ENCODE results near the gene VTI1A. TPM values are rescaled to one million over a fixed set of nuclear protein-coding genes. Genes with fewer than 3 reads are reported as not detected.

Gene VTI1A
- total and polyA plus RNA-seq, 2 of the 4 experiments (the other 2 are of a cell fraction) = 9.7 to 24.9 TPM

DNA sequence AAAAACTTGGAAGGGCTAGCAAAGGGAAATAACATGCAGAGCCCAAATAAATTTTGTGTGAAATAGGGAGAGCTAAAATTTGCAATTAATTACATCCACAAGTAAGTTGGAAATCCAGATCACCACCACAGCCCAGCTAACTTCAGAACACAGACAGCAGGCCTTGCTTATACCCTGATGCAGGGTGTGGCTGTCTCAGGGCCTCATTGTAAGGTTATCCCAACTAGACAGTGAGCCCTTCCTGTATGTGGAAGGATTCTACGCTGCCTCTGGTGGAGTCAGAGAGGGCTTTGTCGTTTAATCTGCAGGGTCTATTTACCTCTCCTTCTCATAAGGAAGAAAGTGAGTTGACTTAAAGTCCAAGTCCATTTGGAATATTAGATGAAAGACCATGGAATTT lies 322.1 kb downstream of the VTI1A start:
- no peaks in the 10 kb centered on the region for H3K9me3 ChIP-seq (ENCODE audit: control insufficient read depth, insufficient read depth, low read length)
- no peak for ATAC-seq (ENCODE audit: low read depth)
- no peak overlapping the region for H3K9ac ChIP-seq (ENCODE audit: low read depth, low read length)
- no peak overlapping the region for H3K4me2 ChIP-seq (ENCODE audit: low read depth, low read length)
- no peaks in the 10 kb centered on the region for H3K36me3 ChIP-seq (ENCODE audit: control insufficient read depth, insufficient read depth, low read length)
- H2BK15ac ChIP-seq (ENCODE audit: low read depth, low read length) = no peak overlapping the region
- H2AK5ac ChIP-seq (ENCODE audit: low read depth, low read length) = no peak overlapping the region
- intact Hi-C loops (cut with micrococcal nuclease) (no loop called here), in situ Hi-C loops (cut with MboI; ENCODE audit: low sequenced_read_pairs) (no loop called here), dilution Hi-C loops (cut with HindIII; ENCODE audit: low sequenced_read_pairs, unreplicated experiment) (no loop called here)
- no peak overlapping the region for H2BK20ac ChIP-seq (ENCODE audit: low read depth, low read length)
- WGBS, 2 experiments (ENCODE audit: extremely low coverage in 2 of 2, insufficient read length in 1 of 2) = no CpG with 5 or more reads among the region's 2 CpGs
- H4K20me1 ChIP-seq (ENCODE audit: insufficient read depth, low read length) = peaks cover under 1% of the 10 kb centered on the region; the same call in 1 of the 2 replicates
- H3K56ac ChIP-seq (ENCODE audit: extremely low read depth, insufficient read depth, low read length) = no peak overlapping the region
- DNase-seq = no peak
- no peak overlapping the region for H2BK5ac ChIP-seq (ENCODE audit: low read depth, low read length, poor library complexity, severe bottlenecking)
- H3K18ac ChIP-seq (ENCODE audit: low read depth, low read length) = no peak overlapping the region
- H4K91ac ChIP-seq (ENCODE audit: insufficient read depth, low read depth, low read length) = no peak overlapping the region
- BruUV-seq (replicated peaks) = no TSS peak
- H3K14ac ChIP-seq (replicated peaks; ENCODE audit: low read depth, low read length) = no peak overlapping the region
- H3K79me1 ChIP-seq (ENCODE audit: low read depth in 1 of 2, low read length in 2 of 2) = 0 out of 4 replicates have a peak, but pooled peaks cover 0 to 2% of the 10 kb centered on the region in 2 experiments
- no peak overlapping the region for H2AFZ ChIP-seq (replicated peaks; ENCODE audit: low read length, poor library complexity)
- no peak overlapping the region for H2AK9ac ChIP-seq (replicated peaks; ENCODE audit: low read depth, low read length, poor library complexity)
- ChIA-PET CTCF (no interaction called here), POLR2A (ENCODE audit: unreplicated experiment) (no interaction called here)
- H3K4me3 ChIP-seq (ENCODE audit: insufficient read depth, low read depth, low read length) = no peak overlapping the region
- H3K4ac ChIP-seq (ENCODE audit: low read depth, low read length) = no peak overlapping the region
- H3K27me3 ChIP-seq (ENCODE audit: control insufficient read depth, insufficient read depth, low read length) = no peaks in the 10 kb centered on the region
- TF ChIP-seq NFE2L2 (IDR thresholded peaks at IDR 0.05; ENCODE audit: low read depth, low read length) (no peak), RCOR1 (IDR thresholded peaks at IDR 0.05; ENCODE audit: insufficient replicate concordance, low read length) (no peak), CHD1 (IDR thresholded peaks at IDR 0.05; ENCODE audit: low read depth, low read length) (no peak), RAD21 (IDR thresholded peaks at IDR 0.05; ENCODE audit: low read length) (no peak)
- TF ChIP-seq, protein P1, sequence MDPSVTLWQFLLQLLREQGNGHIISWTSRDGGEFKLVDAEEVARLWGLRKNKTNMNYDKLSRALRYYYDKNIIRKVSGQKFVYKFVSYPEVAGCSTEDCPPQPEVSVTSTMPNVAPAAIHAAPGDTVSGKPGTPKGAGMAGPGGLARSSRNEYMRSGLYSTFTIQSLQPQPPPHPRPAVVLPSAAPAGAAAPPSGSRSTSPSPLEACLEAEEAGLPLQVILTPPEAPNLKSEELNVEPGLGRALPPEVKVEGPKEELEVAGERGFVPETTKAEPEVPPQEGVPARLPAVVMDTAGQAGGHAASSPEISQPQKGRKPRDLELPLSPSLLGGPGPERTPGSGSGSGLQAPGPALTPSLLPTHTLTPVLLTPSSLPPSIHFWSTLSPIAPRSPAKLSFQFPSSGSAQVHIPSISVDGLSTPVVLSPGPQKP (IDR thresholded peaks at IDR 0.05; ENCODE audit: borderline replicate concordance, low read depth, low read length) = no peak
- TF ChIP-seq, protein P2, sequence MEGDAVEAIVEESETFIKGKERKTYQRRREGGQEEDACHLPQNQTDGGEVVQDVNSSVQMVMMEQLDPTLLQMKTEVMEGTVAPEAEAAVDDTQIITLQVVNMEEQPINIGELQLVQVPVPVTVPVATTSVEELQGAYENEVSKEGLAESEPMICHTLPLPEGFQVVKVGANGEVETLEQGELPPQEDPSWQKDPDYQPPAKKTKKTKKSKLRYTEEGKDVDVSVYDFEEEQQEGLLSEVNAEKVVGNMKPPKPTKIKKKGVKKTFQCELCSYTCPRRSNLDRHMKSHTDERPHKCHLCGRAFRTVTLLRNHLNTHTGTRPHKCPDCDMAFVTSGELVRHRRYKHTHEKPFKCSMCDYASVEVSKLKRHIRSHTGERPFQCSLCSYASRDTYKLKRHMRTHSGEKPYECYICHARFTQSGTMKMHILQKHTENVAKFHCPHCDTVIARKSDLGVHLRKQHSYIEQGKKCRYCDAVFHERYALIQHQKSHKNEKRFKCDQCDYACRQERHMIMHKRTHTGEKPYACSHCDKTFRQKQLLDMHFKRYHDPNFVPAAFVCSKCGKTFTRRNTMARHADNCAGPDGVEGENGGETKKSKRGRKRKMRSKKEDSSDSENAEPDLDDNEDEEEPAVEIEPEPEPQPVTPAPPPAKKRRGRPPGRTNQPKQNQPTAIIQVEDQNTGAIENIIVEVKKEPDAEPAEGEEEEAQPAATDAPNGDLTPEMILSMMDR (conservative IDR thresholded peaks at IDR 0.05; ENCODE audit: low read depth, low read length) = no peak
- H3K23ac ChIP-seq (ENCODE audit: low read depth, low read length) = no peak overlapping the region
- H2BK120ac ChIP-seq (ENCODE audit: low read depth, low read length) = no peak overlapping the region
- H3K27ac ChIP-seq (ENCODE audit: insufficient read depth, low read length) = no peak overlapping the region
- no peak overlapping the region for H4K5ac ChIP-seq (ENCODE audit: low read depth, low read length)
- H3K9me1 ChIP-seq (ENCODE audit: insufficient read depth, low read length) = no peaks in the 10 kb centered on the region
- H3K4me1 ChIP-seq (ENCODE audit: control insufficient read depth, insufficient read depth, low read length) = 0 out of 2 replicates have a peak, but pooled peaks cover under 1% of the 10 kb centered on the region
- H4K8ac ChIP-seq (ENCODE audit: low read depth in 2 of 2, low read length in 2 of 2) = no peak overlapping the region

Measured in IMR-90 (cell line).